Suprapubic skin (tissue), 4 donors: ENCODE measurements around the gene SEPTIN14. TPM values are rescaled to one million over a fixed set of nuclear protein-coding genes. Genes with fewer than 3 reads are reported as not detected.
"Not testable (repeated sequence)": the region's sequence is repeated elsewhere in the genome, so short reads cannot be mapped to it uniquely, and the experiment has no call there.

Experiments
- DNase-seq, 2 donors: peaks; one replicate each; pipeline ENCODE4 v3.0.0-alpha.2; 2019; ENCODE audit warnings: low spot score in 2 of 2
- H3K27ac ChIP-seq: fragments of 200-600 bp; sonication (generic); one replicate; pipeline ENCODE4 v1.5.1; 2019
- H3K27me3 ChIP-seq: fragments of 200-600 bp; sonication (generic); one replicate; pipeline ENCODE4 v1.5.1; 2019
- H3K36me3 ChIP-seq: fragments of 200-600 bp; sonication (generic); one replicate; pipeline ENCODE4 v1.5.1; 2019
- H3K4me1 ChIP-seq: fragments of 200-600 bp; sonication (generic); one replicate; pipeline ENCODE4 v1.5.1; 2019
- H3K4me3 ChIP-seq: fragments of 200-600 bp; sonication (generic); one replicate; pipeline ENCODE4 v1.5.1; 2019; ENCODE audit warnings: mild to moderate bottlenecking
- H3K9me3 ChIP-seq: fragments of 200-600 bp; sonication (generic); one replicate; pipeline ENCODE4 v1.5.1; 2019
- EP300 ChIP-seq: sonication (generic); formaldehyde crosslinking; IDR thresholded peaks from one replicate; pipeline ENCODE4 v1.6.1; 2017; ENCODE audit warnings: antibody characterized with exemption
- POLR2A ChIP-seq, 2 donors: fragments of 450-650 bp; IDR thresholded peaks; one replicate each; pipeline ENCODE4 v1.6.1; 2017; ENCODE audit warnings: antibody characterized with exemption in 2 of 2, mild to moderate bottlenecking in 2 of 2, moderate library complexity in 2 of 2
- POLR2AphosphoS5 ChIP-seq, 3 donors: sonication (generic); formaldehyde crosslinking; IDR thresholded peaks; one replicate each; pipeline ENCODE4 v1.6.1; 2017; ENCODE audit warnings: antibody characterized with exemption in 3 of 3
- WGBS: methylation state at CpG from one replicate; pipeline ENCODE4 v1.1.5; 2018; 5-methylcytosine and 5-hydroxymethylcytosine counted together
- total RNA-seq, 4 donors: library from RNA; depleted of rRNA; stranded (reverse); fragments of >200 nt; gene quantifications; one replicate each; pipeline ENCODE4 v1.1.0, GENCODE V29; 2016
- TF ChIP-seq, protein P1 (sequence below), 2 donors: fragments of 200-600 bp in 1 of 2; fragments of 450-650 bp in 1 of 2; sonication (generic) in 1 of 2; IDR thresholded peaks; one replicate each; pipeline ENCODE4 v1.5.1; 2016 to 2019; ENCODE audit warnings: antibody characterized with exemption in 2 of 2, mild to moderate bottlenecking in 1 of 2, moderate library complexity in 1 of 2

The SEPTIN14 gene
- total RNA-seq, 4 donors from 2014 or later: not detected

DNA sequence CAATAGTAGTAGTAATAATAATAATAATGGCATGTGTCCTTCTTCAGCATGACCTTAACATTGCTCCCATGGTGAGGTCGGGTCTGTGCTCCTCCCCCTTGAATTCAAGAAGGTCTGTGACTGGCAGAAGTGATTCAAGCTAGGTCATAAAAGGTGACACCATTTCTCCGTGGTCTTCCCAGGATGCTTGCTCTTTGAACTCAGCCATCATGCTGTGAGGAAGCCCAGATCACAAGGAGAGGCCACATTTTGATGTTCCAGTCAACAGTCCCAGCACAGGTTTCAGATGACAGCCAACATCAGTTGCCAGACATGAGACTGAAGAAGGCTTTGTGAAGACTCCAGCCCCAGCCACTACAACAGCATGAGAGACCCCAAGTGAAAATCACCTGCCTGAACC, 83.9 kb downstream of the SEPTIN14 start:
- TF ChIP-seq, protein P1, sequence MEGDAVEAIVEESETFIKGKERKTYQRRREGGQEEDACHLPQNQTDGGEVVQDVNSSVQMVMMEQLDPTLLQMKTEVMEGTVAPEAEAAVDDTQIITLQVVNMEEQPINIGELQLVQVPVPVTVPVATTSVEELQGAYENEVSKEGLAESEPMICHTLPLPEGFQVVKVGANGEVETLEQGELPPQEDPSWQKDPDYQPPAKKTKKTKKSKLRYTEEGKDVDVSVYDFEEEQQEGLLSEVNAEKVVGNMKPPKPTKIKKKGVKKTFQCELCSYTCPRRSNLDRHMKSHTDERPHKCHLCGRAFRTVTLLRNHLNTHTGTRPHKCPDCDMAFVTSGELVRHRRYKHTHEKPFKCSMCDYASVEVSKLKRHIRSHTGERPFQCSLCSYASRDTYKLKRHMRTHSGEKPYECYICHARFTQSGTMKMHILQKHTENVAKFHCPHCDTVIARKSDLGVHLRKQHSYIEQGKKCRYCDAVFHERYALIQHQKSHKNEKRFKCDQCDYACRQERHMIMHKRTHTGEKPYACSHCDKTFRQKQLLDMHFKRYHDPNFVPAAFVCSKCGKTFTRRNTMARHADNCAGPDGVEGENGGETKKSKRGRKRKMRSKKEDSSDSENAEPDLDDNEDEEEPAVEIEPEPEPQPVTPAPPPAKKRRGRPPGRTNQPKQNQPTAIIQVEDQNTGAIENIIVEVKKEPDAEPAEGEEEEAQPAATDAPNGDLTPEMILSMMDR (IDR thresholded peaks at IDR 0.05): no peak
- no peak for TF ChIP-seq POLR2A (IDR thresholded peaks at IDR 0.05)
- TF ChIP-seq EP300: no peak
- TF ChIP-seq POLR2AphosphoS5 (IDR thresholded peaks at IDR 0.05): no peak
- H3K4me3 ChIP-seq: no peak overlapping the region
- no peaks in the 10 kb centered on the region for H3K27me3 ChIP-seq
- no peaks in the 10 kb centered on the region for H3K9me3 ChIP-seq
- no peaks in the 10 kb centered on the region for H3K36me3 ChIP-seq
- H3K27ac ChIP-seq: no peak overlapping the region
- peak in 1 of 2 donors; percentile 9 for DNase-seq
- H3K4me1 ChIP-seq: peaks cover 14% of the 10 kb centered on the region
- 46% methylated on average over 2 of the region's 2 CpGs for WGBS

DNA sequence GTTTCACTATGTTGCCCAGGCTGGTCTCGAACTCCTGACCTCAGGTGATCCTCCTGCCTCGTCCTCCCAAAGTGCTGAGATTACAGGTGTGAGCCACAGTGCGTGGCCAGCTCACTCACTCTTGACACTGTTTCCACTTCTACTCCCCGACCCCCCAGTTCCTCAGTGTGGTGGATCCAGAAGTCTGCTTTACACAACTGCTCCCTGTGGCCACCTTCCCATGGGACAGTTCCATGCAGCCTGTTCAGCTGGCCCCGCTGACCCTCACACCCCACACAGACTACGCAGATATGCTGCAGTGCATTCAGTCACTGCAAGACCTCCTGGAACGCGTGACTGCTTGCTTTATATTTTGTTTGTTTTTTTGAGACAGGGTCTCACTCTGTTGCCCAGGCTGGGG, 86.4 kb downstream of the SEPTIN14 start:
- Histone ChIP-seq H3K4me1 (peaks cover 14% of the 10 kb centered on the region), H3K4me3 (no peak overlapping the region), H3K9me3 (no peaks in the 10 kb centered on the region), H3K36me3 (no peaks in the 10 kb centered on the region), H3K27me3 (no peaks in the 10 kb centered on the region), H3K27ac (no peak overlapping the region)
- TF ChIP-seq POLR2AphosphoS5 (IDR thresholded peaks at IDR 0.05): no peak
- no peak for TF ChIP-seq POLR2A (IDR thresholded peaks at IDR 0.05)
- TF ChIP-seq, protein P1 (IDR thresholded peaks at IDR 0.05): no peak
- TF ChIP-seq EP300: no peak
- WGBS: 98% methylated on average over 8 of the region's 8 CpGs
- peak in 1 of 2 donors; percentile 55 for DNase-seq

DNA sequence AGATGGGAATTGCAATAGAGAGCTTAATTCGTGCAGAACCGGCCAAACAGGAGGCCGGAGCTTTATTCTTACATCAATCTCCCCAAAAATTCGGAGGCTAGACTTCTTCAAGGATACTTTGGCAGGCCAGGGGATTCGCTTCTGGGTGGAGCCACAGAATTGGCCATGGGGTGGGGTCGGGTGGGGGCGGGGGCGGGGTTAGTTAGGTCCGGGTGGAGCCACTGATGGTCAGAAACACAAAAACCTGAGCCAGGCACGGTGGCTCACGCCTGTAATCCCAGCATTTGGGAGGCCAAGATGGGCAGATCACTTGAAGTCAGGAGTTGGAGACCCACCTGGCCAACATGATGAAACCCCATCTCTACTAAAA, 87.5 kb downstream of the SEPTIN14 start:
- Histone ChIP-seq H3K36me3 (no peaks in the 10 kb centered on the region), H3K27ac (no peak overlapping the region), H3K4me1 (peaks cover 14% of the 10 kb centered on the region), H3K4me3 (no peak overlapping the region), H3K9me3 (no peaks in the 10 kb centered on the region), H3K27me3 (no peaks in the 10 kb centered on the region)
- TF ChIP-seq, protein P1 (IDR thresholded peaks at IDR 0.05): no peak
- no peak for TF ChIP-seq POLR2AphosphoS5 (IDR thresholded peaks at IDR 0.05)
- no peak for TF ChIP-seq POLR2A (IDR thresholded peaks at IDR 0.05)
- no peak for TF ChIP-seq EP300
- DNase-seq: peak in 1 of 2 donors; percentile 9
- WGBS: 46% methylated on average over 8 of the region's 11 CpGs

DNA sequence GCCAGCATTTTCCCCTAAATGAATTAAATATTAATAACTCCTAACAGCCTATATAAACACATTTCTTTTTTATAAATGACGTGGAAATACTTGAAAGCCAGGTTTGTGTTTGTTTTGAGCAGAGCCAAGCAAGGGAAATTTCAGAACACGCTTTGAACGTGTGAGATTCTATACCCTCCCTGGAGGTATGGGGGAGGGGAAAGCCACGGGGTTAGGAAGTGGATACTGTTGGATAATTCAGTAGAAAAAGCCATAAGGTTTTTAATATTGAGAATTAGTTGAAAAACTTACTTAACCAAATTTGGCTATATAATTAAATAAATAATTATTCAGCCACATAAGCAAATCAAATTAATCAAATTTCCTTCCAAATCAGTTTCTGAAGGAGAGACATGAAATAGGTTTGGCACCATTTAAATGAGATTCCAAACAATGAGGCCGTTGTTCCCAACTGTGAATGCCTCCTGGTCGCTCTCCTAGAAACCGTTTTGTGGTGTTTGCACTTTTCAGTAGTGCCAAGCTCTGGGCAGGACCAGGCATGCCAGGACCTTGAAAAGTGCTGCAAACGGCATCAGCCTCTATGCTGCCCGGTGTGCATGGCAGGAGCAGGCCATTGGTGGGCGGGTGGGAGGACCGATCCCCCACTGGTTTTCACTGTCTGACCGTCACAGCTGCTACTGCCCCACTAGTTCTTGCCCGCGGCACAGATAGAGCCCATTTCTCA, 88.1 kb downstream of the SEPTIN14 start:
- H3K9me3 ChIP-seq: no peaks in the 10 kb centered on the region
- TF ChIP-seq, protein P1 (IDR thresholded peaks at IDR 0.05): no peak
- TF ChIP-seq POLR2A (IDR thresholded peaks at IDR 0.05): no peak
- TF ChIP-seq EP300: no peak
- 36% methylated on average over 14 of the region's 14 CpGs for WGBS
- DNase-seq: peak in 1 of 2 donors; percentile 57
- H3K27ac ChIP-seq: no peak overlapping the region
- no peaks in the 10 kb centered on the region for H3K27me3 ChIP-seq
- H3K4me3 ChIP-seq: no peak overlapping the region
- no peaks in the 10 kb centered on the region for H3K36me3 ChIP-seq
- H3K4me1 ChIP-seq: peaks cover 14% of the 10 kb centered on the region

DNA sequence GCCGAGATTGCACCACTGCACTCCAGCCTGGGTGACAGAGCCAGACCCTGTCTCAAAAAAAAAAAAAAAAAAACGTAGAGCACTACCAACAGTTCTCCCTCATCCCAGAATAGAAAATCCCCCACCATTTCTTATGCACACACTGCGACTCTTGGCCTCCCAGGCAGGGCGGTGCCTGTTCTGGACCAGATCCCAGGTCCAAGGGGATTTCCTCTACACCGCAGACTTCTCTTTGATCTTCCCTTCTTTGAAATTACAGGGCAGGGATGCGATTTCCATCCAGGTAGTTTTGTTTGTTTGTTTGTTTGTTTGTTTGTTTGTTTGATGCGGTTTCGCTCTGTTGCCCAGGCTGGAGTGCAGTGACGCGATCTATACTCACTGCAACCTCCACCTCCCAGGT, 91.8 kb downstream of the SEPTIN14 start:
- H3K4me1 ChIP-seq: peaks cover 14% of the 10 kb centered on the region
- H3K36me3 ChIP-seq: no peaks in the 10 kb centered on the region
- DNase-seq: peak in 1 of 2 donors; percentile 7
- no peaks in the 10 kb centered on the region for H3K9me3 ChIP-seq
- WGBS: 59% methylated on average over 10 of the region's 10 CpGs
- TF ChIP-seq POLR2AphosphoS5 (IDR thresholded peaks at IDR 0.05) (no peak), EP300 (no peak), POLR2A (IDR thresholded peaks at IDR 0.05) (no peak)
- TF ChIP-seq, protein P1 (IDR thresholded peaks at IDR 0.05): no peak
- no peak overlapping the region for H3K27ac ChIP-seq
- no peak overlapping the region for H3K4me3 ChIP-seq
- no peaks in the 10 kb centered on the region for H3K27me3 ChIP-seq

DNA sequence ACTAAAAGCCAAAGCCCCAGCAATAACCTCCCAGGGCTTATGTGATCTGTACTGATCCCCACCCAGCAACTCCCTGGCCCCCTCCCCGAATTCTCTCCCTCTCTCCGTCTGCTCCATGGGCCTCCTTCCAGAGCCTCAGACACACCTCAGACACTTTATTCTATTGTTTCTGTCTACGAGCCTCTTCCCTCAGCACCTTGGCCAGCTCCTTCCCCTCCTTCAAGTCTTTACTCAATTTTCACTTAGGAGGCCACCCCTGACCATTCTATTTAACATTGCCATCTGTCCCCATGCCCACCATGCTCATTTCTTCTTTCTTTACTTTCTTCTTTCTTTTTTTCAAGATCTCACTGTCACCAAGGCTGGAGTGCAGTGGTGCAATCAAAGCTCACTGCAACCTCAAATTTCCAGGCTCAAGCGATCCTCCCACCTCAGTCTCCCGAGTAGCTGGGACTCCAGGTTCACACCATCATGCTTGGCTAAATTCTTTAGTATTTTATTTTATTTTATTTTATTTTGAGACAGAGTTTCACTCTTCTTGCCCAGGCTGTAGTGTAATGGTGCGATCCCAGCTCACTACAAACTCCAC, 109.2 kb downstream of the SEPTIN14 start:
- H3K36me3 ChIP-seq, DNase-seq, H3K27me3 ChIP-seq, H3K4me1 ChIP-seq, H3K4me3 ChIP-seq, H3K9me3 ChIP-seq, H3K27ac ChIP-seq: not testable (repeated sequence)
- WGBS: 64% methylated on average over 6 of the region's 6 CpGs

DNA sequence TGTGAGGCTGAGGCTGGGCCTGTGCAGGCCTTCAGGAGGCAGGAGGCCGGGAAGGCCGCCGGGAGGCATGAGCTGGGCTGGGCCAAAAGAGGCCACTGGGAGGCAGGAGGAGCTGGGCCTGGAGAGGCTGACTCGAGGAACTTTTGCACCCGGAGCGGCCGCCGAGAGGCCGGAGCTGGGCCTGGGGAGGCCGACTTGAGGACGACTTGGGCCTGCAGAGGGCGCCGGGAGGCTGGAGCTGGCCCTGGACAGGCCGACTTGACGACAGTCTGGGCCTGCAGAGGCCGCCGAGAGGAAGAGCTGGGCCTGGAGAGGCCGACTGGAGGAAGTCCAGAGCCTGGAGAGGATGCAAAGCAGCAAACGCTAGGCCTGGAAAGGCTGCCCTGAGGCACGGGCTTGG, 117.8 kb downstream of the SEPTIN14 start:
- not testable (repeated sequence) for H3K4me1 ChIP-seq, H3K4me3 ChIP-seq, H3K27me3 ChIP-seq, H3K9me3 ChIP-seq, DNase-seq, H3K27ac ChIP-seq, H3K36me3 ChIP-seq
- 98% methylated on average over 4 of the region's 20 CpGs for WGBS
